Kidney (tissue), 14 donors: ENCODE results near the gene BDKRB2. TPM values are rescaled to one million over a fixed set of nuclear protein-coding genes. Genes with fewer than 3 reads are reported as not detected.

Experiments used
- DNase-seq, 5 donors: peaks; one replicate each; pipeline ENCODE4 v3.0.0-alpha.2; 2013 to 2020
- FAIRE-seq: peaks from 2 replicates; lab custom pipeline; 2012; peaks lifted over from hg19 to GRCh38; lab: Jason Lieb, UNC
- H3K27ac ChIP-seq, 2 donors: one replicate each; pipeline ENCODE4 v1.7.0; 2013; ENCODE audit warnings: low read depth in 2 of 2, low read length in 2 of 2, inconsistent platforms in 1 of 2
- H3K27me3 ChIP-seq: one replicate; pipeline ENCODE4 v1.7.1; 2013; ENCODE audit warnings: low read length, inconsistent platforms; ENCODE audit not compliant: control insufficient read depth, insufficient read depth
- H3K36me3 ChIP-seq, 3 donors: one replicate each; pipeline versions ENCODE4 v1.7.0 to v1.7.1; 2013; ENCODE audit warnings: low read length in 3 of 3, control low read depth in 1 of 3, inconsistent platforms in 1 of 3; ENCODE audit not compliant: insufficient read depth in 3 of 3, control insufficient read depth in 2 of 3
- H3K4me1 ChIP-seq, 3 donors: one replicate each; pipeline versions ENCODE4 v1.7.0 to v1.7.1; 2013; ENCODE audit warnings: low read length in 3 of 3, inconsistent platforms in 1 of 3, low read depth in 1 of 3; ENCODE audit not compliant: control insufficient read depth in 2 of 3, insufficient read depth in 2 of 3
- H3K4me3 ChIP-seq, 3 donors: one replicate each; pipeline versions ENCODE4 v1.7.0 to v1.8.1; 2013; ENCODE audit warnings: low read length in 3 of 3, control low read depth in 1 of 3, inconsistent platforms in 1 of 3
- H3K9ac ChIP-seq, 3 donors: one replicate each; pipeline versions ENCODE4 v1.7.0 to v1.7.1; 2013; ENCODE audit warnings: low read length in 3 of 3, control low read depth in 1 of 3, inconsistent platforms in 1 of 3
- H3K9me3 ChIP-seq, 3 donors: one replicate each; pipeline versions ENCODE4 v1.7.0 to v1.7.1; 2013; ENCODE audit warnings: low read length in 3 of 3, control low read depth in 1 of 3, inconsistent platforms in 1 of 3; ENCODE audit not compliant: control insufficient read depth in 2 of 3, insufficient read depth in 1 of 3
- CTCF ChIP-seq: IDR thresholded peaks from 3 replicates; pipeline ENCODE4 v1.5.1; 2012; ENCODE audit warnings: mild to moderate bottlenecking, moderate library complexity, borderline replicate concordance; ENCODE audit not compliant: insufficient read depth; ENCODE audit errors: extremely low read depth
- intact Hi-C: fragments of 100-400 bp; cut with DNase I; formaldehyde crosslinking; loops from one replicate; pipeline ENCODE4 v1.11.1; 2022
- polyA plus RNA-seq: library from polyadenylated mRNA; stranded (reverse); fragments of 350-450 nt; fragmentation: Illumina TruSeq; extraction: RNeasy Lipid Tissue Mini Kit (QIAGEN cat#74804); gene quantifications from one replicate; pipeline ENCODE4 v1.2.3, GENCODE V29; 2014; ENCODE audit warnings: low read depth, low replicate concordance; ENCODE audit not compliant: insufficient read depth
- total RNA-seq: library from RNA; stranded (reverse); fragmentation: NEBNext Ultra II Directional; extraction: Animal tissue kit (Norgen Biotek cat#: 25700); gene quantifications from one replicate; pipeline ENCODE4 v1.2.1, GENCODE V29; 2021
- donor health status: control.
- donor health status: control.
- donor health status: control.
- donor health status: control.
- donor health status: control.
- donor health status: DM: yes; HTN: yes; CAD: no.
- donor health status: Normal renal cell carcinoma (clear cell type).

Gene BDKRB2
- total and polyA plus RNA-seq, 2 donors from 2014 or later: 7.4 to 16.1 TPM

- FAIRE-seq (no peak), DNase-seq (no peak)
- H3K4me1 ChIP-seq: peaks cover 0 to 2% (median 0%) of the 10 kb centered on the region in 3 donors
- intact Hi-C loops: no loop called here
- no peak for TF ChIP-seq CTCF
- peak overlapping the region in 2 of 3 donors; percentile 8 to 30 for H3K4me3 ChIP-seq
- H3K9me3 ChIP-seq: no peaks in the 10 kb centered on the region
- no peaks in the 10 kb centered on the region for H3K36me3 ChIP-seq
- peak overlapping the region; percentile 51 to 57 for H3K27ac ChIP-seq
- peak overlapping the region in 1 of 3 donors; percentile 55 for H3K9ac ChIP-seq
- no peaks in the 10 kb centered on the region for H3K27me3 ChIP-seq
Observed at GRCh38 chr14:96267916-96268315, 63.3 kb downstream of the BDKRB2 start.

GRCh38 chr14:96268431-96269358 lies 64.1 kb downstream of the BDKRB2 start:
- no peaks in the 10 kb centered on the region for H3K9me3 ChIP-seq
- no peak for TF ChIP-seq CTCF
- peaks cover 0 to 2% (median 0%) of the 10 kb centered on the region in 3 donors for H3K4me1 ChIP-seq
- intact Hi-C loops: no loop called here
- peak overlapping the region in 2 of 3 donors; percentile 8 to 30 for H3K4me3 ChIP-seq
- H3K27me3 ChIP-seq: no peaks in the 10 kb centered on the region
- peak in 3 of 5 donors; percentile 66 to 85 (median 71) for DNase-seq
- no peak for FAIRE-seq
- no peaks in the 10 kb centered on the region for H3K36me3 ChIP-seq
- H3K9ac ChIP-seq: peak overlapping the region in 1 of 3 donors; percentile 55
- peak overlapping the region; percentile 55 to 57 for H3K27ac ChIP-seq

- Histone ChIP-seq H3K36me3 (no peaks in the 10 kb centered on the region), H3K4me1 (peaks cover 0 to 2% (median 0%) of the 10 kb centered on the region in 3 donors), H3K27ac (peak overlapping the region in 1 of 2 donors; percentile 57), H3K9ac (no peak overlapping the region), H3K9me3 (no peaks in the 10 kb centered on the region), H3K4me3 (no peak overlapping the region), H3K27me3 (no peaks in the 10 kb centered on the region)
- TF ChIP-seq CTCF: no peak
- DNase-seq (no peak), FAIRE-seq (no peak)
- intact Hi-C loops: no loop called here
Observed at GRCh38 chr14:96269359-96269710, 64.7 kb downstream of the BDKRB2 start.
